ENCODE measurements around the gene PLG. TPM values are rescaled to one million over a fixed set of nuclear protein-coding genes. Genes with fewer than 3 reads are reported as not detected.
A peak's percentile ranks its signal among the peaks of the same experiment; 100 is the strongest.
"Not testable (repeated sequence)": the region's sequence is repeated elsewhere in the genome, so short reads cannot be mapped to it uniquely, and the experiment has no call there.

The PLG gene
- total RNA-seq, 5 donors from 2014 or later (not counting 1 experiment from before 2014, with no cell fraction given), result 0.73 to 1.9 (median 0.76) TPM; not detected in 2

DNA sequence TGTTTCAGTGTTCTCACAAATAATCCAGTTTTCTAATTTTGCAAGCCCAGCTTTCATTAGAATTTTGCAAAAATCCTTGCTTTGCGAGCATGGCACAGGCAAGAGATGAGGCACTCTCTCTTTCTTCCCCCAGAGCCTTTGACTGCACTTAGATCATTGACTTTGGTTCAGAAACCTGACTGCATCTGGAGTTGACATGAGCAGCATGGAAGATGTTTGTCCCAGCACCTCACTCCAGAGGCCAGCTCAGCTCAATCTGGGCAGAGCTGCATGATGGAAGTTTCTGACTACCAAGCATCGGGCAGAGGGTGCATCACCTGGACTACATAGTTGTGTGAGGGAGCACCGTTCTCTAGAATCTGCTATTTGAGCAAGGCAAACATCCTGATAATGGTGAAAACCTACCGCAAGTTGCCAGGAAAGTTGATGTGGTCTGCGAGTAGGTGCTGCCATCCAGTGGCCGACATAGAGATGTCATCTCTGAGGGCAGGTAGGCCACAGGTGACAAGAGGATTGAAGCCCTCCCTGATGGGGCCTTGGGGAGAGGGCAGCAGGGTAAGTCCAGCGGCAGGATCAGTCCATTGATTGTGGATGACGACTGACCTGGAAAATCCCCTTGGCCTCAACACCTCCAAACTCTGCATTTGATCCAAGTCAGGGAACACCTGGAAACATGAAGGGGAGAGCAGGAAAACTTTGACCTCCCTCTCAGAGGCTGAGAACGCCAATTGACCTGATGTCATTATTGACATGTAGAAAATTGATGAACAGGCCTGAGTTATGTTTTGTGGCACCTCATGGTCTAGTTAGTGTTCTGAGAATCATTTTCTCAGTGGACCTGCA, 34.2 kb upstream of the PLG start:
- no peaks in the 10 kb centered on the region for H3K4me1 Mint-ChIP-seq
- no peaks in the 10 kb centered on the region for H3K9me3 ChIP-seq
- no peak overlapping the region for H3K27ac Mint-ChIP-seq
- ATAC-seq (replicated peaks in 1 of 4), result peak in 1 of 4 experiments; percentile 36
- H3K4me3 Mint-ChIP-seq, result no peak overlapping the region
- peaks cover under 1 to 15% (median 13%) of the 10 kb centered on the region in 3 donors for H3K9me3 Mint-ChIP-seq
- no peak overlapping the region for H3K4me3 ChIP-seq (ENCODE audit: control insufficient read depth in 1 of 2, extremely low read depth in 1 of 2, low read length in 1 of 2)
- ChIA-PET CTCF (no interaction called here), POLR2A (interaction anchor here in 1 of 2 donors (0.6 kb wide), 1 partner anchor 452 kb away, joined by 3 read pairs; no protein-coding TSS in a partner anchor)
- DNase-seq, result peak in 15 of 35 experiments; percentile 1 to 45 (median 6)
- H3K27me3 ChIP-seq (replicated peaks in 1 of 2; ENCODE audit: control insufficient read depth in 2 of 2, extremely low read depth in 1 of 2, insufficient read depth in 2 of 2, low read length in 1 of 2), result peaks cover 0 to 15% of the 10 kb centered on the region in 2 experiments
- H3K36me3 ChIP-seq (ENCODE audit: control insufficient read depth in 2 of 2, extremely low read depth in 1 of 2, insufficient read depth in 1 of 2, low read length in 1 of 2), result no peaks in the 10 kb centered on the region
- WGBS (ENCODE audit: insufficient coverage), result 25% methylated on average over 7 of the region's 9 CpGs
- H3K36me3 Mint-ChIP-seq, result no peaks in the 10 kb centered on the region
- H3K27ac ChIP-seq (ENCODE audit: low read length), result no peak overlapping the region
- H3K4me1 ChIP-seq (ENCODE audit: control insufficient read depth in 1 of 2, extremely low read depth in 1 of 2, insufficient read depth in 2 of 2, low read length in 2 of 2), result no peaks in the 10 kb centered on the region
- H3K27me3 Mint-ChIP-seq, result peaks cover 12 to 17% of the 10 kb centered on the region in 2 donors

DNA sequence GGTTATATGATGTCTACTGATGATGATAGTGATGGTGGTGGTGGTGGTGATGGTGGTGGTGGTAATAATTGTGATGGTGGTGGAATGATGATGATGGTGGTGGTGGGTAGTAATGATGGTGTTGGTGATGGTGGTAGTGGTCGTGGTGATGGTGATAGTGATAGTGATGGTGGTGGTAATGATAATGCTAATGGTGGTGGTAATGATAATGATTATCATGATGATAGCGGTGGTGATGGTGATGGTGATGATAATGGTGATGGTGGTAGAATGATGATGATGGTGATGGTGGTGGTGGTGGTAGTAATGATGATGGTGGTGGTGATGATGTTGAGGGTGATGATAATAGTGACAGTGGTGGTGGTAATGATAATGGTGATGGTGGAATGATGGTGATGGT, 33.5 kb upstream of the PLG start:
- 64% methylated on average over 2 of the region's 2 CpGs for WGBS (ENCODE audit: insufficient coverage)
- no peaks in the 10 kb centered on the region for H3K4me1 Mint-ChIP-seq
- CTCF ChIA-PET, result no interaction called here

DNA sequence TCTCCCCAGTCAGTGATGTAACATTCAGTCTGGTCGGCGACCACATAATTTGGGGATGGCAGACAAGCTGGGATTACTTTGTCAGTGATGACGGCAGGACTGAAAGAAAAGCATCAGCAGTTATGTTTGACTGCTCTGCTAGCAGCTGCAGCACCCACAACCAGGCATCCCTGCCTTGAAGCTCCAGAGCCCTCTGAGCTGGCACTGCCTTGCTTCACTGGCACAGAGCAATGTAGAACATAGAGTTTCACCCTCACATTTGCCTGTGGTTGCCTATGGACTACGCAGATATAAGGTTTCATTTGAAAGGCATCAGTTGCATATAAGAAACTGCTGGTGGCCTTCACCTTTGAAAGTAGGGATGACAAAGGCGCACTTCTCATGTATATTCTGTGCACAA, 25.6 kb upstream of the PLG start:
- H3K36me3 ChIP-seq (ENCODE audit: control insufficient read depth in 2 of 2, extremely low read depth in 1 of 2, insufficient read depth in 1 of 2, low read length in 1 of 2); H3K9me3 ChIP-seq; H3K4me3 Mint-ChIP-seq; H3K27me3 Mint-ChIP-seq; H3K4me1 ChIP-seq (ENCODE audit: control insufficient read depth in 1 of 2, extremely low read depth in 1 of 2, insufficient read depth in 2 of 2, low read length in 2 of 2); H3K27me3 ChIP-seq (replicated peaks in 1 of 2; ENCODE audit: control insufficient read depth in 2 of 2, extremely low read depth in 1 of 2, insufficient read depth in 2 of 2, low read length in 1 of 2); H3K36me3 Mint-ChIP-seq; H3K4me1 Mint-ChIP-seq; POLR2A ChIA-PET; H3K27ac Mint-ChIP-seq; H3K27ac ChIP-seq (ENCODE audit: low read length); H3K4me3 ChIP-seq (ENCODE audit: control insufficient read depth in 1 of 2, extremely low read depth in 1 of 2, low read length in 1 of 2); DNase-seq; ATAC-seq (replicated peaks in 1 of 4): not testable (repeated sequence)
- CTCF ChIA-PET, result interaction anchor here in 1 of 2 donors (0.7 kb wide), 1 partner anchor 563 kb away, joined by 4 read pairs; no protein-coding TSS in a partner anchor
- peaks cover 5 to 23% (median 21%) of the 10 kb centered on the region in 3 donors for H3K9me3 Mint-ChIP-seq
- WGBS (ENCODE audit: insufficient coverage), result 73% methylated on average over 5 of the region's 5 CpGs

More for the DNA sequence above, 33.5 kb upstream of the PLG start:
- DNase-seq (no peak), ATAC-seq (replicated peaks in 1 of 4) (no peak)
- no peak overlapping the region for H3K4me3 ChIP-seq (ENCODE audit: control insufficient read depth in 1 of 2, extremely low read depth in 1 of 2, low read length in 1 of 2)
- Mint-ChIP-seq H3K9me3 (peaks cover 5 to 22% (median 21%) of the 10 kb centered on the region in 3 donors), H3K4me3 (no peak overlapping the region), H3K27me3 (peaks cover 9 to 19% of the 10 kb centered on the region in 2 donors), H3K27ac (no peak overlapping the region), H3K36me3 (no peaks in the 10 kb centered on the region)
- H3K27me3 ChIP-seq (replicated peaks in 1 of 2; ENCODE audit: control insufficient read depth in 2 of 2, extremely low read depth in 1 of 2, insufficient read depth in 2 of 2, low read length in 1 of 2), result peaks cover 0 to 14% of the 10 kb centered on the region in 2 experiments
- no peaks in the 10 kb centered on the region for H3K4me1 ChIP-seq (ENCODE audit: control insufficient read depth in 1 of 2, extremely low read depth in 1 of 2, insufficient read depth in 2 of 2, low read length in 2 of 2)
- POLR2A ChIA-PET, result no interaction called here
- no peaks in the 10 kb centered on the region for H3K36me3 ChIP-seq (ENCODE audit: control insufficient read depth in 2 of 2, extremely low read depth in 1 of 2, insufficient read depth in 1 of 2, low read length in 1 of 2)
- H3K9me3 ChIP-seq, result no peaks in the 10 kb centered on the region
- H3K27ac ChIP-seq (ENCODE audit: low read length), result no peak overlapping the region

DNA sequence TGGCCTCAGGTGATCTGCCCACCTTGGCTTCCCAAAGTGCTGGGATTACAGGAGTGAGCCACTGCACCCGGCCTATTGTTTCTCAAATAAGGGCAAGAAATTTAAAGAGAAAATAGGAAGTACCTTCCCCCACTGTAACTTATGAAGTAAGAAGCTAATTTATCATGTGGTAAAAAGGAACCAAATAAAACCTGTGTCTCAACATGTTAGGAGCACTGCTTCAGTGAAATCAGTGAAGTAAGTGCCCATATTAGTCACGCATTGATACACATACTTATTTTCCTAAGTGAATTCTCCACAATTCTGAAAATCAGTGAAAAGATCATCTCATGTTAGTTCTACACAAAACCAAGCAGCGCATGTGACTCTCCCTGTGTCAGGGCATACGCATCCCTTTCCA, 23.8 kb upstream of the PLG start:
- POLR2A ChIA-PET, result no interaction called here
- no peak overlapping the region for H3K27ac ChIP-seq (ENCODE audit: low read length)
- CTCF ChIA-PET, result no interaction called here
- ATAC-seq (replicated peaks in 1 of 4) (no peak), DNase-seq (no peak)
- Mint-ChIP-seq H3K9me3 (peaks cover under 1 to 5% (median 4%) of the 10 kb centered on the region in 3 donors), H3K27ac (no peak overlapping the region), H3K36me3 (no peaks in the 10 kb centered on the region), H3K4me3 (no peak overlapping the region), H3K4me1 (no peaks in the 10 kb centered on the region), H3K27me3 (peaks cover 0 to 6% of the 10 kb centered on the region in 2 donors)
- peaks cover 3 to 9% of the 10 kb centered on the region in 2 experiments for H3K27me3 ChIP-seq (replicated peaks in 1 of 2; ENCODE audit: control insufficient read depth in 2 of 2, extremely low read depth in 1 of 2, insufficient read depth in 2 of 2, low read length in 1 of 2)
- H3K4me1 ChIP-seq (ENCODE audit: control insufficient read depth in 1 of 2, extremely low read depth in 1 of 2, insufficient read depth in 2 of 2, low read length in 2 of 2), result no peaks in the 10 kb centered on the region
- no peak overlapping the region for H3K4me3 ChIP-seq (ENCODE audit: control insufficient read depth in 1 of 2, extremely low read depth in 1 of 2, low read length in 1 of 2)
- no CpG with 5 or more reads among the region's 4 CpGs for WGBS (ENCODE audit: insufficient coverage)
- H3K36me3 ChIP-seq (ENCODE audit: control insufficient read depth in 2 of 2, extremely low read depth in 1 of 2, insufficient read depth in 1 of 2, low read length in 1 of 2), result no peaks in the 10 kb centered on the region
- H3K9me3 ChIP-seq, result no peaks in the 10 kb centered on the region

DNA sequence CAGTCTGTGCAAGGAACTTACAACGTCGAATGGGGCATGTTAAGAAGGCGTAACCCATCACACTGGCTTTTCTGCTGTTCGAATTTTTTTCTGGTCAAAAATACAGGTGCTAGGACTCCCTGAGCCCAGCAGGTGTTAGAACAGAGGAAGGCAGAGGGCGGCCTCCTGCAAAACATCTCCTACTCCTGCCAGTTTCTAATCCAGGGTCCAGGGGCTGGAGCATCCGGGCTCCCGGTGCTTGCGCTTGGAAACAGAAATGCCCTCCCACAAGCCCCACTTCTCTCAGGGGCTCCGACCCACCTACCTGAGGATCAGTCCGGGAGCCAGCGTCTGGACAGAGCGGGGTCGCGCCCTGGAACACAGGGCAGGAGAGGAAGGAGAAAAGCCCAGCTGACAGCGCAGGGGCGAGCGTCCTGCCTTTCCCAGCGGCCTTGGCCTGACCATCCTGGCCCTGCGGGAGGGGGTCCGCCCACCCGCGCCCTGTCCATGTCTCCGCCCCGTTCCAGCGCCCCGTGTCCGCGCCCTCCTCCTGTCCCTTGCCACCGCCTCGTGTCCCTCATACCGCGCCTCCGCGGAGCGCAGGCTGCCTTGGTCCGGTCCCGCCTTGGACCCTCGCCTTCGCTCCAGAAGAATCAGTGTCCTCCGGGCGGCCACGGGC, 23.2 kb upstream of the PLG start:
- no peak overlapping the region for H3K27ac Mint-ChIP-seq
- H3K27me3 Mint-ChIP-seq, result no peaks in the 10 kb centered on the region
- no peaks in the 10 kb centered on the region for H3K4me1 Mint-ChIP-seq
- WGBS (ENCODE audit: insufficient coverage), result 20% methylated on average over 41 of the region's 42 CpGs
- Histone ChIP-seq H3K27ac (ENCODE audit: low read length) (no peak overlapping the region), H3K9me3 (no peaks in the 10 kb centered on the region), H3K36me3 (ENCODE audit: control insufficient read depth in 2 of 2, extremely low read depth in 1 of 2, insufficient read depth in 1 of 2, low read length in 1 of 2) (no peaks in the 10 kb centered on the region), H3K4me1 (ENCODE audit: control insufficient read depth in 1 of 2, extremely low read depth in 1 of 2, insufficient read depth in 2 of 2, low read length in 2 of 2) (no peaks in the 10 kb centered on the region), H3K4me3 (ENCODE audit: control insufficient read depth in 1 of 2, extremely low read depth in 1 of 2, low read length in 1 of 2) (no peak overlapping the region), H3K27me3 (replicated peaks in 1 of 2; ENCODE audit: control insufficient read depth in 2 of 2, extremely low read depth in 1 of 2, insufficient read depth in 2 of 2, low read length in 1 of 2) (peaks cover 3 to 9% of the 10 kb centered on the region in 2 experiments)
- ChIA-PET POLR2A (no interaction called here), CTCF (no interaction called here)
- DNase-seq (no peak), ATAC-seq (replicated peaks in 1 of 4) (no peak)
- no peak overlapping the region for H3K4me3 Mint-ChIP-seq
- H3K36me3 Mint-ChIP-seq, result no peaks in the 10 kb centered on the region
- H3K9me3 Mint-ChIP-seq, result no peaks in the 10 kb centered on the region

DNA sequence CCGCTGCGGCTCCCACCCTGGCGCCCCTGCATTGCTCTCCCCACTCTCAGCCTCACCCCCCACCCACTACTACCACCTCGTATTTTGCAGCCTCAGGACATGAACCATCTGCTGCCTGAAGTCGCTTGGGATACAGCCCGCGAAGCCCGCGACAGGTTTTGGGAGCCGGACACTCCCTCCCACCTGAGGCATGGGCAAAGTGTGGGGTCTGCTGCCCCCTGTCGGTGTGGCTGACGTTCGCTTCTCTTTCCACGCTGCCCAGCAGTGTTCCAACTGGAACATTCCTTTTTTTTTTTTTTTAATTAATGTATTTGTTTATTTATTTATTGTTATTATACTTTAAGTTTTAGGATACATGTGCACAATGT, 22.7 kb upstream of the PLG start:
- no peaks in the 10 kb centered on the region for H3K9me3 ChIP-seq
- ATAC-seq (replicated peaks in 1 of 4) (no peak), DNase-seq (no peak)
- Mint-ChIP-seq H3K4me1 (no peaks in the 10 kb centered on the region), H3K27me3 (no peaks in the 10 kb centered on the region), H3K9me3 (no peaks in the 10 kb centered on the region), H3K4me3 (no peak overlapping the region), H3K36me3 (no peaks in the 10 kb centered on the region), H3K27ac (no peak overlapping the region)
- ChIA-PET POLR2A (no interaction called here), CTCF (no interaction called here)
- no peak overlapping the region for H3K27ac ChIP-seq (ENCODE audit: low read length)
- H3K4me1 ChIP-seq (ENCODE audit: control insufficient read depth in 1 of 2, extremely low read depth in 1 of 2, insufficient read depth in 2 of 2, low read length in 2 of 2), result no peaks in the 10 kb centered on the region
- H3K36me3 ChIP-seq (ENCODE audit: control insufficient read depth in 2 of 2, extremely low read depth in 1 of 2, insufficient read depth in 1 of 2, low read length in 1 of 2), result no peaks in the 10 kb centered on the region
- H3K4me3 ChIP-seq (ENCODE audit: control insufficient read depth in 1 of 2, extremely low read depth in 1 of 2, low read length in 1 of 2), result no peak overlapping the region
- peaks cover 3 to 9% of the 10 kb centered on the region in 2 experiments for H3K27me3 ChIP-seq (replicated peaks in 1 of 2; ENCODE audit: control insufficient read depth in 2 of 2, extremely low read depth in 1 of 2, insufficient read depth in 2 of 2, low read length in 1 of 2)
- WGBS (ENCODE audit: insufficient coverage), result 18% methylated on average over 4 of the region's 14 CpGs
